Measurements from ENCODE around the gene EPN2. TPM values are rescaled to one million over a fixed set of nuclear protein-coding genes. Genes with fewer than 3 reads are reported as not detected.

The EPN2 gene
- total RNA-seq, 4 donors from 2014 or later, result 18.9 to 31.8 (median 26.2) TPM

- H3K9me3 ChIP-seq, result no peaks in the 10 kb centered on the region
- intact Hi-C loops (cut with DNase I; ENCODE audit: low total_unique reads), result no loop called here
- peak overlapping the region in 3 of 4 donors; percentile 59 to 66 (median 62) for H3K27ac ChIP-seq
- in situ Hi-C loops (cut with MboI; ENCODE audit: low sequenced_read_pairs in 4 of 4), result no loop called here
- peak; percentile 47 to 61 for ATAC-seq
- no peak overlapping the region for H3K4me3 ChIP-seq
- TF ChIP-seq CTCF (IDR thresholded peaks at IDR 0.05 in 4 of 5, conservative IDR thresholded peaks at IDR 0.05 in 1 of 5) (no peak), POLR2A (IDR thresholded peaks at IDR 0.05) (no peak)
- no peaks in the 10 kb centered on the region for H3K27me3 ChIP-seq
- DNase-seq, result no peak
- H3K4me1 ChIP-seq, result peaks cover 17 to 29% of the 10 kb centered on the region in 2 donors
- peaks cover 0 to 24% of the 10 kb centered on the region in 2 donors for H3K36me3 ChIP-seq
These were observed 76.8 kb downstream of the EPN2 start for GRCh38 chr17:19313746-19314651.

GRCh38 chr17:19315104-19315503 is 77.9 kb downstream of the EPN2 start:
- no peak for TF ChIP-seq POLR2A (IDR thresholded peaks at IDR 0.05)
- TF ChIP-seq CTCF (IDR thresholded peaks at IDR 0.05 in 4 of 5, conservative IDR thresholded peaks at IDR 0.05 in 1 of 5), result no peak
- Histone ChIP-seq H3K4me1 (peaks cover 17 to 29% of the 10 kb centered on the region in 2 donors), H3K36me3 (peaks cover 0 to 21% of the 10 kb centered on the region in 2 donors), H3K27me3 (no peaks in the 10 kb centered on the region), H3K27ac (peak overlapping the region in 1 of 4 donors; percentile 62), H3K4me3 (no peak overlapping the region), H3K9me3 (no peaks in the 10 kb centered on the region)
- DNase-seq (no peak), ATAC-seq (no peak)
- in situ Hi-C loops (cut with MboI; ENCODE audit: low sequenced_read_pairs in 4 of 4), result no loop called here
- intact Hi-C loops (cut with DNase I; ENCODE audit: low total_unique reads), result no loop called here

GRCh38 chr17:19316761-19317358 is 79.7 kb downstream of the EPN2 start:
- ATAC-seq, result no peak
- peaks cover 0 to 17% of the 10 kb centered on the region in 2 donors for H3K36me3 ChIP-seq
- H3K4me1 ChIP-seq, result peaks cover 17 to 29% of the 10 kb centered on the region in 2 donors
- no peak for DNase-seq
- H3K27ac ChIP-seq, result peak overlapping the region; percentile 16 to 63 (median 40)
- no peak overlapping the region for H3K4me3 ChIP-seq
- intact Hi-C loops (cut with DNase I; ENCODE audit: low total_unique reads), result no loop called here
- no peaks in the 10 kb centered on the region for H3K9me3 ChIP-seq
- no peaks in the 10 kb centered on the region for H3K27me3 ChIP-seq
- in situ Hi-C loops (cut with MboI; ENCODE audit: low sequenced_read_pairs in 4 of 4), result no loop called here
- TF ChIP-seq CTCF (IDR thresholded peaks at IDR 0.05 in 4 of 5, conservative IDR thresholded peaks at IDR 0.05 in 1 of 5) (no peak), POLR2A (IDR thresholded peaks at IDR 0.05) (no peak)

- peak overlapping the region in 1 of 4 donors; percentile 9 for H3K4me3 ChIP-seq
- H3K27me3 ChIP-seq, result no peaks in the 10 kb centered on the region
- peaks cover 17 to 29% of the 10 kb centered on the region in 2 donors for H3K4me1 ChIP-seq
- H3K36me3 ChIP-seq, result peaks cover 0 to 10% of the 10 kb centered on the region in 2 donors
- no peaks in the 10 kb centered on the region for H3K9me3 ChIP-seq
- intact Hi-C loops (cut with DNase I; ENCODE audit: low total_unique reads), result no loop called here
- H3K27ac ChIP-seq, result peak overlapping the region; percentile 16 to 63 (median 53)
- TF ChIP-seq POLR2A (IDR thresholded peaks at IDR 0.05) (peak in 1 of 2 donors; percentile 23), CTCF (IDR thresholded peaks at IDR 0.05 in 4 of 5, conservative IDR thresholded peaks at IDR 0.05 in 1 of 5) (peak in 3 of 5 experiments; percentile 31 to 46 (median 35))
- in situ Hi-C loops (cut with MboI; ENCODE audit: low sequenced_read_pairs in 4 of 4), result no loop called here
- ATAC-seq (peak; percentile 75 to 89), DNase-seq (peak; percentile 58 to 85)
These were observed 80.4 kb downstream of the EPN2 start for GRCh38 chr17:19317359-19318095.
